Neural cell (in vitro differentiated cells): Measurements from ENCODE around the gene FAM171A2. TPM values are rescaled to one million over a fixed set of nuclear protein-coding genes. Genes with fewer than 3 reads are reported as not detected.
A peak's percentile ranks its signal among the peaks of the same experiment; 100 is the strongest.

ENCODE experiments used
- H2AFZ ChIP-seq: fragments of 200-600, 300-800 bp; sonication (generic), shearing (Covaris generic); 2 replicates; pipeline ENCODE4 v1.6.0; 2014; ENCODE audit warnings: low read depth, mild to moderate bottlenecking, antibody characterized with exemption, low read length, moderate library complexity
- H3F3A ChIP-seq: fragments of 200-600 bp; shearing (Covaris generic); 2 replicates; pipeline ENCODE4 v1.6.1; 2016; ENCODE audit warnings: mild to moderate bottlenecking, moderate library complexity, mixed read lengths, antibody characterized with exemption, low read length; ENCODE audit not compliant: insufficient read depth, poor library complexity, severe bottlenecking
- H3K27ac ChIP-seq: fragments of 200-600, 300-800 bp; sonication (generic), shearing (Covaris generic); 2 replicates; pipeline ENCODE4 v1.5.1; 2014; ENCODE audit warnings: mild to moderate bottlenecking, low read length, moderate library complexity
- H3K27me3 ChIP-seq: fragments of 300-800, 200-600 bp; sonication (generic), shearing (Covaris generic); 2 replicates; pipeline ENCODE4 v1.6.0; 2014; ENCODE audit warnings: mild to moderate bottlenecking, low read depth, low read length, moderate library complexity; ENCODE audit not compliant: insufficient read depth
- H3K36me3 ChIP-seq: fragments of 300-800, 200-600 bp; sonication (generic), shearing (Covaris generic); 2 replicates; pipeline ENCODE4 v1.5.1; 2014; ENCODE audit warnings: mild to moderate bottlenecking, antibody characterized with exemption, low read length, moderate library complexity; ENCODE audit not compliant: insufficient read depth
- H3K4me2 ChIP-seq: fragments of 300-800, 200-600 bp; sonication (generic), shearing (Covaris generic); 2 replicates; pipeline ENCODE4 v1.6.0; 2014; ENCODE audit warnings: mild to moderate bottlenecking, low read length
- H3K4me3 ChIP-seq: fragments of 300-800, 200-600 bp; sonication (generic), shearing (Covaris generic); 2 replicates; pipeline ENCODE4 v1.5.1; 2014; ENCODE audit warnings: mild to moderate bottlenecking, low read length, moderate library complexity
- H3K79me2 ChIP-seq: fragments of 200-600 bp; shearing (Covaris generic); replicated peaks from 2 replicates; pipeline ENCODE4 v1.6.0; 2014; ENCODE audit warnings: mild to moderate bottlenecking, low read length, moderate library complexity; ENCODE audit not compliant: insufficient read depth
- H3K9ac ChIP-seq: fragments of 300-800, 200-600 bp; sonication (generic), shearing (Covaris generic); 2 replicates; pipeline ENCODE4 v1.6.1; 2016; ENCODE audit warnings: mild to moderate bottlenecking, low read length, mixed read lengths
- H3K9me2 ChIP-seq: fragments of 200-600 bp; shearing (Covaris generic); 2 replicates; pipeline ENCODE4 v1.6.1; 2016; ENCODE audit warnings: mild to moderate bottlenecking, low read length, mixed read lengths; ENCODE audit not compliant: insufficient read depth
- H3K9me3 ChIP-seq: fragments of 200-600, 300-800 bp; sonication (generic), shearing (Covaris generic); 2 replicates; pipeline ENCODE4 v1.6.1; 2016; ENCODE audit warnings: mild to moderate bottlenecking, mixed run types, low read length, moderate library complexity, mixed read lengths
- H4K20me1 ChIP-seq: fragments of 200-600 bp; shearing (Covaris generic); 2 replicates; pipeline ENCODE4 v1.6.1; 2016; ENCODE audit warnings: mild to moderate bottlenecking, mixed run types; ENCODE audit not compliant: insufficient read depth
- EP300 ChIP-seq: fragments of 450-650 bp; conservative IDR thresholded peaks from 2 replicates; pipeline ENCODE4 v1.6.1; 2014; ENCODE audit warnings: antibody characterized with exemption, mild to moderate bottlenecking, moderate library complexity; ENCODE audit not compliant: poor library complexity, severe bottlenecking
- EZH2 ChIP-seq: fragments of 200-600, 300-800 bp; shearing (Covaris generic), sonication (generic); IDR thresholded peaks from 2 replicates; pipeline ENCODE4 v1.6.1; 2014; ENCODE audit warnings: antibody characterized with exemption, low read length, borderline replicate concordance, mild to moderate bottlenecking; ENCODE audit not compliant: insufficient read depth, poor library complexity, severe bottlenecking
- MXI1 ChIP-seq: fragments of 450-650 bp; conservative IDR thresholded peaks from 2 replicates; pipeline ENCODE4 v1.6.1; 2014; ENCODE audit warnings: antibody characterized with exemption, mild to moderate bottlenecking; ENCODE audit not compliant: poor library complexity, severe bottlenecking
- POLR2AphosphoS5 ChIP-seq: IDR thresholded peaks from 2 replicates; pipeline ENCODE4 v1.6.1; 2012
- RAD21 ChIP-seq: fragments of 450-650 bp; conservative IDR thresholded peaks from 2 replicates; pipeline ENCODE4 v1.6.1; 2014; ENCODE audit warnings: antibody characterized with exemption, mild to moderate bottlenecking, moderate library complexity
- SMC3 ChIP-seq: fragments of 450-650 bp; conservative IDR thresholded peaks from 2 replicates; pipeline ENCODE4 v1.6.1; 2014; ENCODE audit warnings: antibody characterized with exemption, mild to moderate bottlenecking, moderate library complexity; ENCODE audit not compliant: poor library complexity
- TAF1 ChIP-seq: IDR thresholded peaks from 2 replicates; pipeline ENCODE4 v1.6.1; 2012; ENCODE audit warnings: low read depth
- polyA plus RNA-seq: library from polyadenylated mRNA; depleted of rRNA; stranded (reverse); fragments of >200 nt; gene quantifications from 2 replicates; pipeline ENCODE4 v1.2.3, GENCODE V29; 2014
- TF ChIP-seq, protein P1 (sequence below): fragments of 450-650 bp; IDR thresholded peaks from 2 replicates; pipeline ENCODE4 v1.5.1; 2014; ENCODE audit warnings: antibody characterized with exemption, mild to moderate bottlenecking, moderate library complexity; ENCODE audit not compliant: poor library complexity, severe bottlenecking
- TF ChIP-seq, protein P2 (sequence below): IDR thresholded peaks from 2 replicates; pipeline ENCODE4 v1.6.1; 2012; ENCODE audit warnings: borderline replicate concordance

Gene FAM171A2
- polyA plus RNA-seq, 1 donor from 2014 or later: 73.6 TPM

DNA sequence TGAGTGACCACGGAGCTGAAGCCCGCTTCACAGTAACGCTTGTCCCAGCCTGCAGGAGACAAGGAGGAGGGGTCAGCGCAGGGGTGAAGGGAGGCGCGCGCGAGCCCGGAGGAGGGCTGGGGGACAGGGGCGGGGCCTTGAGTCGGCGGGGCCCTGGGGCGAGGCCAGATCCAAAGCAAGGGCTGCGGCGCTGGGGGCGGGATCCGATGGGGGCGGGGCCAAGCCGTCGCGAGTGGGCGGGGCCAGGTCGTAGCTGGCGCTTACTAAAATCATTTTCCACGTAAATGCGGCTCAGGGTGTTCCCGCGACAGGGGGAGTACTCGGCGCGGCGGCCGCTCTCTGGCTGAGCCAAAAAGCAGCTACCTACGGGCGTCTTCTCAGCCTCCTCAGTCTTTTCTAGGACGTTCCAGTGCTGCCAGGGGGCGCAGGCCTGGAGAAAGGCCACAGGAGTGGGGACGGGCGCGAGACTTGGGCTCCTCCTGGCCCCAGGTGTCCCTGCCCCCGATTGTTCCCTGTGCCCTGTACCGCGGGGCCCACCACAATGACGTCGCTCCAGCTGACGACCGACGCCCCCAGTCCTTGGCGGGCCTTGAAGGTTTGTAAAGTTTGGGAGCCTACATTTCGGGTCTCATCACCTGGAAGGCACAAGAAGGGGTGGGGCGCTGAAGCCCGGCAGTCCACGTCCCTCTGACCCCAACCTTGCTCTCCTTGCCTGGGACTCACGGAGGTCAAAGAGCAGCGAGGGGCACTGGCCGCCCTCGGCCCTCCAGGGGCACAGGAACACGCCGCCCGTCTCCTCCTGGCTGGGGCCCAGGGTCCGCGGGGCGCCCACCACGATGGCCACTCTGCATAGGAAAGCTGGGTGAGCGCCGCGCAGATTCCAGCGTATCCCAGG lies 21.9 kb upstream of the FAM171A2 start:
- Histone ChIP-seq H3K9me2 (no peaks in the 10 kb centered on the region), H3K9ac (peak overlapping the region; percentile 53), H3K9me3 (no peaks in the 10 kb centered on the region), H3K4me3 (peak overlapping the region; percentile 67), H3K27me3 (peaks cover 15% of the 10 kb centered on the region), H3K4me2 (peak overlapping the region; percentile 30), H3F3A (no peaks in the 10 kb centered on the region), H4K20me1 (no peaks in the 10 kb centered on the region), H3K79me2 (no peaks in the 10 kb centered on the region), H2AFZ (no peak overlapping the region), H3K27ac (no peak overlapping the region), H3K36me3 (no peaks in the 10 kb centered on the region)
- TF ChIP-seq, protein P1, sequence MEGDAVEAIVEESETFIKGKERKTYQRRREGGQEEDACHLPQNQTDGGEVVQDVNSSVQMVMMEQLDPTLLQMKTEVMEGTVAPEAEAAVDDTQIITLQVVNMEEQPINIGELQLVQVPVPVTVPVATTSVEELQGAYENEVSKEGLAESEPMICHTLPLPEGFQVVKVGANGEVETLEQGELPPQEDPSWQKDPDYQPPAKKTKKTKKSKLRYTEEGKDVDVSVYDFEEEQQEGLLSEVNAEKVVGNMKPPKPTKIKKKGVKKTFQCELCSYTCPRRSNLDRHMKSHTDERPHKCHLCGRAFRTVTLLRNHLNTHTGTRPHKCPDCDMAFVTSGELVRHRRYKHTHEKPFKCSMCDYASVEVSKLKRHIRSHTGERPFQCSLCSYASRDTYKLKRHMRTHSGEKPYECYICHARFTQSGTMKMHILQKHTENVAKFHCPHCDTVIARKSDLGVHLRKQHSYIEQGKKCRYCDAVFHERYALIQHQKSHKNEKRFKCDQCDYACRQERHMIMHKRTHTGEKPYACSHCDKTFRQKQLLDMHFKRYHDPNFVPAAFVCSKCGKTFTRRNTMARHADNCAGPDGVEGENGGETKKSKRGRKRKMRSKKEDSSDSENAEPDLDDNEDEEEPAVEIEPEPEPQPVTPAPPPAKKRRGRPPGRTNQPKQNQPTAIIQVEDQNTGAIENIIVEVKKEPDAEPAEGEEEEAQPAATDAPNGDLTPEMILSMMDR: peak; percentile 28
- TF ChIP-seq, protein P2, sequence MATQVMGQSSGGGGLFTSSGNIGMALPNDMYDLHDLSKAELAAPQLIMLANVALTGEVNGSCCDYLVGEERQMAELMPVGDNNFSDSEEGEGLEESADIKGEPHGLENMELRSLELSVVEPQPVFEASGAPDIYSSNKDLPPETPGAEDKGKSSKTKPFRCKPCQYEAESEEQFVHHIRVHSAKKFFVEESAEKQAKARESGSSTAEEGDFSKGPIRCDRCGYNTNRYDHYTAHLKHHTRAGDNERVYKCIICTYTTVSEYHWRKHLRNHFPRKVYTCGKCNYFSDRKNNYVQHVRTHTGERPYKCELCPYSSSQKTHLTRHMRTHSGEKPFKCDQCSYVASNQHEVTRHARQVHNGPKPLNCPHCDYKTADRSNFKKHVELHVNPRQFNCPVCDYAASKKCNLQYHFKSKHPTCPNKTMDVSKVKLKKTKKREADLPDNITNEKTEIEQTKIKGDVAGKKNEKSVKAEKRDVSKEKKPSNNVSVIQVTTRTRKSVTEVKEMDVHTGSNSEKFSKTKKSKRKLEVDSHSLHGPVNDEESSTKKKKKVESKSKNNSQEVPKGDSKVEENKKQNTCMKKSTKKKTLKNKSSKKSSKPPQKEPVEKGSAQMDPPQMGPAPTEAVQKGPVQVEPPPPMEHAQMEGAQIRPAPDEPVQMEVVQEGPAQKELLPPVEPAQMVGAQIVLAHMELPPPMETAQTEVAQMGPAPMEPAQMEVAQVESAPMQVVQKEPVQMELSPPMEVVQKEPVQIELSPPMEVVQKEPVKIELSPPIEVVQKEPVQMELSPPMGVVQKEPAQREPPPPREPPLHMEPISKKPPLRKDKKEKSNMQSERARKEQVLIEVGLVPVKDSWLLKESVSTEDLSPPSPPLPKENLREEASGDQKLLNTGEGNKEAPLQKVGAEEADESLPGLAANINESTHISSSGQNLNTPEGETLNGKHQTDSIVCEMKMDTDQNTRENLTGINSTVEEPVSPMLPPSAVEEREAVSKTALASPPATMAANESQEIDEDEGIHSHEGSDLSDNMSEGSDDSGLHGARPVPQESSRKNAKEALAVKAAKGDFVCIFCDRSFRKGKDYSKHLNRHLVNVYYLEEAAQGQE: no peak
- TF ChIP-seq TAF1: no peak

DNA sequence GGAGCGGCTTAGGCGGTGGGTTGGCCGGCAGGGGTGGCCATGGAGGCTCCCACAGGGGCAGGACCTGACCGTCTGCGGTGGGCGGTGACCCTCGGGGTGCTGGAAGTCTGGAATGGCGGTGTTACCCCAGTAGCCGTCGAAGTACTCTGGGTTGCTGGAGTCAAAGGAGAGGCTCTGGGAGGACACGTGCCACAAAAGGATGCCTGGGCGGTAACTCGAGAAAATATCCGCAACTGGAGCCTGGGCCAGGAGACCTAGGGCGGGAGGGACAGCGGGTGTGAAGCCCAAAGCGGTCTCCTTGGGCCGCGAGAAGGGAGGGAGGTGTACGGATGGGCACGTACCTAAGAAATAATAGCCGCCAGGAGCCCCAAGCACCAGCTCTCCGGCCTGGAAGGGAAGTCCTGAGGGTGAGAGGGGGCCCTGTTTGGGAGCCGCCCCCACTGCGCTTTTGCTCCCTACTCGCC lies 21.2 kb upstream of the FAM171A2 start:
- H3K4me3 ChIP-seq: peak overlapping the region; percentile 67
- H3K27me3 ChIP-seq: peaks cover 15% of the 10 kb centered on the region
- H3K79me2 ChIP-seq: no peaks in the 10 kb centered on the region
- no peak overlapping the region for H3K4me2 ChIP-seq
- no peak overlapping the region for H2AFZ ChIP-seq
- peak overlapping the region; percentile 53 for H3K9ac ChIP-seq
- no peak for TF ChIP-seq TAF1
- no peak for TF ChIP-seq SMC3
- TF ChIP-seq, protein P2: no peak
- TF ChIP-seq, protein P1: no peak
- TF ChIP-seq EP300: no peak
- TF ChIP-seq POLR2AphosphoS5: no peak
- no peak for TF ChIP-seq MXI1
- no peak for TF ChIP-seq EZH2
- TF ChIP-seq RAD21: no peak
- H3F3A ChIP-seq: no peaks in the 10 kb centered on the region
- H3K9me3 ChIP-seq: no peaks in the 10 kb centered on the region
- no peaks in the 10 kb centered on the region for H3K9me2 ChIP-seq
- no peak overlapping the region for H3K27ac ChIP-seq
- no peaks in the 10 kb centered on the region for H4K20me1 ChIP-seq
- no peaks in the 10 kb centered on the region for H3K36me3 ChIP-seq
